IMR-90 (cell line): ENCODE data around the gene CHRNA7. TPM values are rescaled to one million over a fixed set of nuclear protein-coding genes. Genes with fewer than 3 reads are reported as not detected.

Experiments
- ATAC-seq: fragments of 200-7000 bp; cut with Tn5 transposase; 2 replicates; pipeline ENCODE4 v1.9.1; 2020; ENCODE audit warnings: low read depth, mild to moderate bottlenecking, moderate library complexity
- BruUV-seq: library from RNA; stranded (reverse); fragments of 400-500 nt; replicated peaks from 2 replicates; lab custom pipeline; 2021; lab: Mats Ljungman, UMichigan
- CTCF ChIA-PET: fragments of 300-600 bp; formaldehyde crosslinking; extraction: SDS; loops from one replicate; lab custom pipeline; 2021; ENCODE audit warnings: antibody characterized with exemption; lab: Yijun Ruan, JAX
- POLR2A ChIA-PET: fragments of 300-600 bp; sonication (Branson Sonifier 250); formaldehyde crosslinking; loops from one replicate; lab custom pipeline; 2022; ENCODE audit warnings: antibody characterized with exemption; ENCODE audit not compliant: unreplicated experiment; lab: Charles Lee
- DNase-seq: peaks from one replicate; pipeline ENCODE4 v3.0.0; 2013
- H2AFZ ChIP-seq: replicated peaks from 2 replicates; pipeline ENCODE3; 2013; ENCODE audit warnings: low read length, mild to moderate bottlenecking; ENCODE audit not compliant: poor library complexity
- H2AK5ac ChIP-seq: 2 replicates; pipeline ENCODE4 v1.6.1; 2013; ENCODE audit warnings: low read depth, low read length, inconsistent platforms
- H2AK9ac ChIP-seq: replicated peaks from 2 replicates; pipeline ENCODE3; 2013; ENCODE audit warnings: mild to moderate bottlenecking, low read depth, low read length, moderate library complexity; ENCODE audit not compliant: poor library complexity
- H2BK120ac ChIP-seq: 2 replicates; pipeline ENCODE4 v1.6.1; 2013; ENCODE audit warnings: low read depth, low read length, inconsistent platforms
- H2BK15ac ChIP-seq: 3 replicates; pipeline ENCODE4 v1.6.1; 2013; ENCODE audit warnings: low read depth, low read length, inconsistent platforms
- H2BK20ac ChIP-seq: 2 replicates; pipeline ENCODE4 v1.6.1; 2013; ENCODE audit warnings: low read depth, mild to moderate bottlenecking, inconsistent platforms, low read length, moderate library complexity
- H2BK5ac ChIP-seq: 2 replicates; pipeline ENCODE4 v1.6.1; 2013; ENCODE audit warnings: mild to moderate bottlenecking, low read depth, low read length, inconsistent platforms; ENCODE audit not compliant: poor library complexity, severe bottlenecking
- H3K14ac ChIP-seq: replicated peaks from 2 replicates; pipeline ENCODE4 v1.6.1; 2013; ENCODE audit warnings: low read depth, low read length, inconsistent platforms
- H3K18ac ChIP-seq: 2 replicates; pipeline ENCODE4 v1.6.1; 2013; ENCODE audit warnings: low read depth, low read length, control low read depth
- H3K23ac ChIP-seq: 2 replicates; pipeline ENCODE4 v1.6.1; 2013; ENCODE audit warnings: low read depth, low read length, inconsistent platforms
- H3K27ac ChIP-seq: 2 replicates; pipeline ENCODE4 v1.5.1; 2013; ENCODE audit warnings: mild to moderate bottlenecking, control low read depth, low read length; ENCODE audit not compliant: insufficient read depth
- H3K27me3 ChIP-seq: 2 replicates; pipeline ENCODE4 v1.6.1; 2013; ENCODE audit warnings: low read length; ENCODE audit not compliant: control insufficient read depth, insufficient read depth
- H3K36me3 ChIP-seq: 2 replicates; pipeline ENCODE4 v1.6.1; 2013; ENCODE audit warnings: low read length, mixed read lengths; ENCODE audit not compliant: control insufficient read depth, insufficient read depth
- H3K4ac ChIP-seq: 2 replicates; pipeline ENCODE4 v1.6.1; 2013; ENCODE audit warnings: low read depth, low read length, inconsistent platforms
- H3K4me1 ChIP-seq: 2 replicates; pipeline ENCODE4 v1.6.1; 2013; ENCODE audit warnings: low read length, mixed read lengths; ENCODE audit not compliant: control insufficient read depth, insufficient read depth
- H3K4me2 ChIP-seq: 2 replicates; pipeline ENCODE4 v1.6.1; 2013; ENCODE audit warnings: low read depth, mild to moderate bottlenecking, control low read depth, low read length, moderate library complexity
- H3K4me3 ChIP-seq: 2 replicates; pipeline ENCODE4 v1.5.1; 2013; ENCODE audit warnings: low read depth, mild to moderate bottlenecking, control low read depth, low read length, moderate library complexity; ENCODE audit not compliant: insufficient read depth
- H3K56ac ChIP-seq: 2 replicates; pipeline ENCODE4 v1.6.1; 2013; ENCODE audit warnings: low read length, inconsistent platforms; ENCODE audit not compliant: insufficient read depth; ENCODE audit errors: extremely low read depth
- H3K79me1 ChIP-seq, 2 experiments: 2 replicates each; pipeline ENCODE4 v1.6.1; 2013; ENCODE audit warnings: low read length in 2 of 2, inconsistent platforms in 1 of 2, low read depth in 1 of 2
- H3K9ac ChIP-seq: 2 replicates; pipeline ENCODE4 v1.6.1; 2013; ENCODE audit warnings: low read depth, low read length, control low read depth
- H3K9me1 ChIP-seq: 2 replicates; pipeline ENCODE4 v1.6.1; 2013; ENCODE audit warnings: low read length, inconsistent platforms; ENCODE audit not compliant: insufficient read depth
- H3K9me3 ChIP-seq: 2 replicates; pipeline ENCODE4 v1.6.1; 2013; ENCODE audit warnings: low read length; ENCODE audit not compliant: control insufficient read depth, insufficient read depth
- H4K20me1 ChIP-seq: 2 replicates; pipeline ENCODE4 v1.6.1; 2013; ENCODE audit warnings: low read length, inconsistent platforms; ENCODE audit not compliant: insufficient read depth
- H4K5ac ChIP-seq: 2 replicates; pipeline ENCODE4 v1.6.1; 2013; ENCODE audit warnings: mild to moderate bottlenecking, low read depth, low read length, control low read depth
- H4K8ac ChIP-seq, 2 experiments: 2 replicates each; pipeline ENCODE4 v1.6.1; 2013; ENCODE audit warnings: low read depth in 2 of 2, low read length in 2 of 2, control low read depth in 1 of 2, inconsistent platforms in 1 of 2
- H4K91ac ChIP-seq: 2 replicates; pipeline ENCODE4 v1.6.1; 2013; ENCODE audit warnings: low read depth, low read length, inconsistent platforms; ENCODE audit not compliant: insufficient read depth
- BHLHE40 ChIP-seq: fragments of 150-350 bp; IDR thresholded peaks from 2 replicates; pipeline ENCODE4 v1.6.1; 2016; ENCODE audit warnings: mild to moderate bottlenecking, low read depth, low read length
- ELK1 ChIP-seq: fragments of 150-350 bp; IDR thresholded peaks from 2 replicates; pipeline ENCODE4 v1.6.1; 2016; ENCODE audit warnings: low read depth, mild to moderate bottlenecking, low read length, moderate library complexity, borderline replicate concordance
- NFE2L2 ChIP-seq: fragments of 150-350 bp; IDR thresholded peaks from 2 replicates; pipeline ENCODE4 v1.6.1; 2016; ENCODE audit warnings: low read depth, mild to moderate bottlenecking, low read length
- SMC3 ChIP-seq: fragments of 150-350 bp; IDR thresholded peaks from 2 replicates; pipeline ENCODE4 v1.6.1; 2016; ENCODE audit warnings: low read depth, mild to moderate bottlenecking, antibody characterized with exemption, low read length, moderate library complexity
- WGBS, 2 experiments: methylation state at CpG; one replicate each; pipeline versions ENCODE4 v1.1.5 to v1.1.7; 2013; ENCODE audit warnings: missing lambda C conversion rate in 2 of 2; ENCODE audit not compliant: insufficient read length in 1 of 2; ENCODE audit errors: extremely low coverage in 2 of 2; 5-methylcytosine and 5-hydroxymethylcytosine counted together
- dilution Hi-C: fragments of 300-500 bp; cut with HindIII; formaldehyde crosslinking; loops from one replicate; pipeline ENCODE4 v1.14.3; 2018; ENCODE audit warnings: low sequenced_read_pairs; ENCODE audit not compliant: unreplicated experiment
- in situ Hi-C: fragments of 300-500 bp; cut with MboI; formaldehyde crosslinking; loops from 3 replicates; pipeline ENCODE4 v1.14.3; 2019; ENCODE audit warnings: low sequenced_read_pairs, inconsistent platforms, mixed read lengths
- intact Hi-C: fragments of 100-400 bp; cut with micrococcal nuclease; formaldehyde crosslinking; loops from 2 replicates; pipeline ENCODE4 v1.10.0; 2022
- polyA plus RNA-seq, 3 experiments: library from polyadenylated mRNA; depleted of rRNA; stranded (reverse); fragments of >200 nt; gene quantifications; 2 replicates each; pipeline ENCODE4 v1.2.3, GENCODE V29; 2012; ENCODE audit warnings: low replicate concordance in 1 of 3
- total RNA-seq: library from RNA; depleted of rRNA; stranded (reverse); fragments of >200 nt; gene quantifications from 2 replicates; pipeline ENCODE4 v1.2.3, GENCODE V29; 2012
- TF ChIP-seq, protein P1 (sequence below): fragments of 150-350 bp; IDR thresholded peaks from 2 replicates; pipeline ENCODE4 v1.6.1; 2017; ENCODE audit warnings: mild to moderate bottlenecking, antibody characterized with exemption, low read length, low read depth

CHRNA7 gene
- total and polyA plus RNA-seq, 2 of the 4 experiments (the other 2 are of a cell fraction), result 0.10 TPM; not detected in 1

GRCh38 chr15:32033186-32033890, 3.0 kb downstream of the CHRNA7 start:
- H3K56ac ChIP-seq, result no peak overlapping the region
- H3K9me1 ChIP-seq, result no peaks in the 10 kb centered on the region
- H2AK9ac ChIP-seq, result no peak overlapping the region
- intact Hi-C loops (no loop called here), in situ Hi-C loops (no loop called here), dilution Hi-C loops (no loop called here)
- no peak overlapping the region for H3K23ac ChIP-seq
- BruUV-seq, result no TSS peak
- H4K5ac ChIP-seq, result no peak overlapping the region
- H3K14ac ChIP-seq, result no peak overlapping the region
- no peak overlapping the region for H2AFZ ChIP-seq
- ChIA-PET CTCF (no interaction called here), POLR2A (no interaction called here)
- H3K27ac ChIP-seq, result no peak overlapping the region
- no peak overlapping the region for H2AK5ac ChIP-seq
- H3K36me3 ChIP-seq, result no peaks in the 10 kb centered on the region
- H2BK120ac ChIP-seq, result no peak overlapping the region
- no peak overlapping the region for H3K18ac ChIP-seq
- H2BK5ac ChIP-seq, result no peak overlapping the region
- H3K27me3 ChIP-seq, result peaks cover 28% of the 10 kb centered on the region
- H3K9ac ChIP-seq, result no peak overlapping the region
- H3K4ac ChIP-seq, result no peak overlapping the region
- TF ChIP-seq SMC3 (no peak), BHLHE40 (no peak), NFE2L2 (no peak), ELK1 (no peak)
- TF ChIP-seq, protein P1, sequence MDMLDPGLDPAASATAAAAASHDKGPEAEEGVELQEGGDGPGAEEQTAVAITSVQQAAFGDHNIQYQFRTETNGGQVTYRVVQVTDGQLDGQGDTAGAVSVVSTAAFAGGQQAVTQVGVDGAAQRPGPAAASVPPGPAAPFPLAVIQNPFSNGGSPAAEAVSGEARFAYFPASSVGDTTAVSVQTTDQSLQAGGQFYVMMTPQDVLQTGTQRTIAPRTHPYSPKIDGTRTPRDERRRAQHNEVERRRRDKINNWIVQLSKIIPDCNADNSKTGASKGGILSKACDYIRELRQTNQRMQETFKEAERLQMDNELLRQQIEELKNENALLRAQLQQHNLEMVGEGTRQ, result no peak
- H2BK20ac ChIP-seq, result no peak overlapping the region
- no CpG with 5 or more reads among the region's 5 CpGs for WGBS, 2 experiments
- H3K9me3 ChIP-seq, result no peaks in the 10 kb centered on the region
- no peak overlapping the region for H3K4me3 ChIP-seq
- no peak overlapping the region for H3K4me2 ChIP-seq
- H4K91ac ChIP-seq, result no peak overlapping the region
- ATAC-seq (no peak), DNase-seq (no peak)
- H3K79me1 ChIP-seq, result no peaks in the 10 kb centered on the region
- no peaks in the 10 kb centered on the region for H4K20me1 ChIP-seq
- no peak overlapping the region for H4K8ac ChIP-seq
- H3K4me1 ChIP-seq, result no peaks in the 10 kb centered on the region
- H2BK15ac ChIP-seq, result no peak overlapping the region
